IMR-90 (cell line): ENCODE results near the gene PDZD11. TPM values are rescaled to one million over a fixed set of nuclear protein-coding genes. Genes with fewer than 3 reads are reported as not detected.

Experiments used
- ATAC-seq: fragments of 200-7000 bp; cut with Tn5 transposase; 2 replicates; pipeline ENCODE4 v1.9.1; 2020; ENCODE audit warnings: low read depth, mild to moderate bottlenecking, moderate library complexity
- BruUV-seq: library from RNA; stranded (reverse); fragments of 400-500 nt; replicated peaks from 2 replicates; lab custom pipeline; 2021; lab: Mats Ljungman, UMichigan
- CTCF ChIA-PET: fragments of 300-600 bp; formaldehyde crosslinking; extraction: SDS; loops from one replicate; lab custom pipeline; 2021; ENCODE audit warnings: antibody characterized with exemption; lab: Yijun Ruan, JAX
- POLR2A ChIA-PET: fragments of 300-600 bp; sonication (Branson Sonifier 250); formaldehyde crosslinking; loops from one replicate; lab custom pipeline; 2022; ENCODE audit warnings: antibody characterized with exemption; ENCODE audit not compliant: unreplicated experiment; lab: Charles Lee
- DNase-seq: peaks from one replicate; pipeline ENCODE4 v3.0.0; 2013
- H2AFZ ChIP-seq: replicated peaks from 2 replicates; pipeline ENCODE3; 2013; ENCODE audit warnings: low read length, mild to moderate bottlenecking; ENCODE audit not compliant: poor library complexity
- H2AK5ac ChIP-seq: 2 replicates; pipeline ENCODE4 v1.6.1; 2013; ENCODE audit warnings: low read depth, low read length, inconsistent platforms
- H2AK9ac ChIP-seq: replicated peaks from 2 replicates; pipeline ENCODE3; 2013; ENCODE audit warnings: mild to moderate bottlenecking, low read depth, low read length, moderate library complexity; ENCODE audit not compliant: poor library complexity
- H2BK120ac ChIP-seq: 2 replicates; pipeline ENCODE4 v1.6.1; 2013; ENCODE audit warnings: low read depth, low read length, inconsistent platforms
- H2BK15ac ChIP-seq: 3 replicates; pipeline ENCODE4 v1.6.1; 2013; ENCODE audit warnings: low read depth, low read length, inconsistent platforms
- H2BK20ac ChIP-seq: 2 replicates; pipeline ENCODE4 v1.6.1; 2013; ENCODE audit warnings: low read depth, mild to moderate bottlenecking, inconsistent platforms, low read length, moderate library complexity
- H2BK5ac ChIP-seq: 2 replicates; pipeline ENCODE4 v1.6.1; 2013; ENCODE audit warnings: mild to moderate bottlenecking, low read depth, low read length, inconsistent platforms; ENCODE audit not compliant: poor library complexity, severe bottlenecking
- H3K14ac ChIP-seq: replicated peaks from 2 replicates; pipeline ENCODE4 v1.6.1; 2013; ENCODE audit warnings: low read depth, low read length, inconsistent platforms
- H3K18ac ChIP-seq: 2 replicates; pipeline ENCODE4 v1.6.1; 2013; ENCODE audit warnings: low read depth, low read length, control low read depth
- H3K23ac ChIP-seq: 2 replicates; pipeline ENCODE4 v1.6.1; 2013; ENCODE audit warnings: low read depth, low read length, inconsistent platforms
- H3K27ac ChIP-seq: 2 replicates; pipeline ENCODE4 v1.5.1; 2013; ENCODE audit warnings: mild to moderate bottlenecking, control low read depth, low read length; ENCODE audit not compliant: insufficient read depth
- H3K27me3 ChIP-seq: 2 replicates; pipeline ENCODE4 v1.6.1; 2013; ENCODE audit warnings: low read length; ENCODE audit not compliant: control insufficient read depth, insufficient read depth
- H3K36me3 ChIP-seq: 2 replicates; pipeline ENCODE4 v1.6.1; 2013; ENCODE audit warnings: low read length, mixed read lengths; ENCODE audit not compliant: control insufficient read depth, insufficient read depth
- H3K4ac ChIP-seq: 2 replicates; pipeline ENCODE4 v1.6.1; 2013; ENCODE audit warnings: low read depth, low read length, inconsistent platforms
- H3K4me1 ChIP-seq: 2 replicates; pipeline ENCODE4 v1.6.1; 2013; ENCODE audit warnings: low read length, mixed read lengths; ENCODE audit not compliant: control insufficient read depth, insufficient read depth
- H3K4me2 ChIP-seq: 2 replicates; pipeline ENCODE4 v1.6.1; 2013; ENCODE audit warnings: low read depth, mild to moderate bottlenecking, control low read depth, low read length, moderate library complexity
- H3K4me3 ChIP-seq: 2 replicates; pipeline ENCODE4 v1.5.1; 2013; ENCODE audit warnings: low read depth, mild to moderate bottlenecking, control low read depth, low read length, moderate library complexity; ENCODE audit not compliant: insufficient read depth
- H3K56ac ChIP-seq: 2 replicates; pipeline ENCODE4 v1.6.1; 2013; ENCODE audit warnings: low read length, inconsistent platforms; ENCODE audit not compliant: insufficient read depth; ENCODE audit errors: extremely low read depth
- H3K79me1 ChIP-seq, 2 experiments: 2 replicates each; pipeline ENCODE4 v1.6.1; 2013; ENCODE audit warnings: low read length in 2 of 2, inconsistent platforms in 1 of 2, low read depth in 1 of 2
- H3K9ac ChIP-seq: 2 replicates; pipeline ENCODE4 v1.6.1; 2013; ENCODE audit warnings: low read depth, low read length, control low read depth
- H3K9me1 ChIP-seq: 2 replicates; pipeline ENCODE4 v1.6.1; 2013; ENCODE audit warnings: low read length, inconsistent platforms; ENCODE audit not compliant: insufficient read depth
- H3K9me3 ChIP-seq: 2 replicates; pipeline ENCODE4 v1.6.1; 2013; ENCODE audit warnings: low read length; ENCODE audit not compliant: control insufficient read depth, insufficient read depth
- H4K20me1 ChIP-seq: 2 replicates; pipeline ENCODE4 v1.6.1; 2013; ENCODE audit warnings: low read length, inconsistent platforms; ENCODE audit not compliant: insufficient read depth
- H4K5ac ChIP-seq: 2 replicates; pipeline ENCODE4 v1.6.1; 2013; ENCODE audit warnings: mild to moderate bottlenecking, low read depth, low read length, control low read depth
- H4K8ac ChIP-seq, 2 experiments: 2 replicates each; pipeline ENCODE4 v1.6.1; 2013; ENCODE audit warnings: low read depth in 2 of 2, low read length in 2 of 2, control low read depth in 1 of 2, inconsistent platforms in 1 of 2
- H4K91ac ChIP-seq: 2 replicates; pipeline ENCODE4 v1.6.1; 2013; ENCODE audit warnings: low read depth, low read length, inconsistent platforms; ENCODE audit not compliant: insufficient read depth
- CEBPB ChIP-seq: IDR thresholded peaks from 2 replicates; pipeline ENCODE4 v1.6.1; 2012; ENCODE audit warnings: low read depth, low read length, improper control_type of control experiment
- FOS ChIP-seq: fragments of 150-350 bp; IDR thresholded peaks from 2 replicates; pipeline ENCODE4 v1.6.1; 2016; ENCODE audit warnings: low read depth, low read length
- WGBS, 2 experiments: methylation state at CpG; one replicate each; pipeline versions ENCODE4 v1.1.5 to v1.1.7; 2013; ENCODE audit warnings: missing lambda C conversion rate in 2 of 2; ENCODE audit not compliant: insufficient read length in 1 of 2; ENCODE audit errors: extremely low coverage in 2 of 2; 5-methylcytosine and 5-hydroxymethylcytosine counted together
- dilution Hi-C: fragments of 300-500 bp; cut with HindIII; formaldehyde crosslinking; loops from one replicate; pipeline ENCODE4 v1.14.3; 2018; ENCODE audit warnings: low sequenced_read_pairs; ENCODE audit not compliant: unreplicated experiment
- in situ Hi-C: fragments of 300-500 bp; cut with MboI; formaldehyde crosslinking; loops from 3 replicates; pipeline ENCODE4 v1.14.3; 2019; ENCODE audit warnings: low sequenced_read_pairs, inconsistent platforms, mixed read lengths
- intact Hi-C: fragments of 100-400 bp; cut with micrococcal nuclease; formaldehyde crosslinking; loops from 2 replicates; pipeline ENCODE4 v1.10.0; 2022
- polyA plus RNA-seq, 3 experiments: library from polyadenylated mRNA; depleted of rRNA; stranded (reverse); fragments of >200 nt; gene quantifications; 2 replicates each; pipeline ENCODE4 v1.2.3, GENCODE V29; 2012; ENCODE audit warnings: low replicate concordance in 1 of 3
- total RNA-seq: library from RNA; depleted of rRNA; stranded (reverse); fragments of >200 nt; gene quantifications from 2 replicates; pipeline ENCODE4 v1.2.3, GENCODE V29; 2012

The PDZD11 gene
- total and polyA plus RNA-seq, 2 of the 4 experiments (the other 2 are of a cell fraction) = 84.1 to 100 TPM

GRCh38 chrX:70338290-70338689 is 48.6 kb upstream of the PDZD11 start:
- H3K4ac ChIP-seq = no peak overlapping the region
- H4K20me1 ChIP-seq = no peaks in the 10 kb centered on the region
- no peak overlapping the region for H4K91ac ChIP-seq
- H3K9me1 ChIP-seq = no peaks in the 10 kb centered on the region
- no peaks in the 10 kb centered on the region for H3K79me1 ChIP-seq
- no peak overlapping the region for H3K56ac ChIP-seq
- H2AFZ ChIP-seq = no peak overlapping the region
- H3K23ac ChIP-seq = no peak overlapping the region
- DNase-seq (no peak), ATAC-seq (no peak)
- H3K4me2 ChIP-seq = no peak overlapping the region
- no peak overlapping the region for H4K5ac ChIP-seq
- dilution Hi-C loops (no loop called here), in situ Hi-C loops (no loop called here), intact Hi-C loops (no loop called here)
- H4K8ac ChIP-seq = no peak overlapping the region
- no peak overlapping the region for H2AK5ac ChIP-seq
- no peak overlapping the region for H2BK120ac ChIP-seq
- no peak overlapping the region for H2AK9ac ChIP-seq
- no TSS peak for BruUV-seq
- TF ChIP-seq FOS (no peak), CEBPB (peak; percentile 84)
- ChIA-PET CTCF (interaction anchor here (0.8 kb wide), 1 partner anchor 45 kb away, joined by 4 read pairs; no protein-coding TSS in a partner anchor), POLR2A (no interaction called here)
- no peaks in the 10 kb centered on the region for H3K27me3 ChIP-seq
- H3K9me3 ChIP-seq = no peaks in the 10 kb centered on the region
- no peak overlapping the region for H3K14ac ChIP-seq
- no peak overlapping the region for H3K9ac ChIP-seq
- no peaks in the 10 kb centered on the region for H3K4me1 ChIP-seq
- no peak overlapping the region for H3K27ac ChIP-seq
- WGBS, 2 experiments = no CpG with 5 or more reads among the region's 4 CpGs
- H3K36me3 ChIP-seq = no peaks in the 10 kb centered on the region
- no peak overlapping the region for H3K18ac ChIP-seq
- H3K4me3 ChIP-seq = no peak overlapping the region
- H2BK5ac ChIP-seq = no peak overlapping the region
- no peak overlapping the region for H2BK15ac ChIP-seq
- no peak overlapping the region for H2BK20ac ChIP-seq
